GM12878 (cell line): ENCODE data around the gene BNC2.

ENCODE experiments used
- BACH1 ChIP-seq: fragments of 450-650 bp; IDR thresholded peaks from 2 replicates; pipeline ENCODE4 v1.6.1; 2017; ENCODE audit warnings: mild to moderate bottlenecking, borderline replicate concordance
- BMI1 ChIP-seq: fragments of 450-650 bp; IDR thresholded peaks from 2 replicates; pipeline ENCODE4 v1.6.1; 2016; ENCODE audit warnings: mild to moderate bottlenecking, moderate library complexity, borderline replicate concordance
- CTCF ChIP-seq, 3 experiments: IDR thresholded peaks in 2 of 3; conservative IDR thresholded peaks in 1 of 3; 2 replicates each; pipeline ENCODE4 v1.5.1; 2011; ENCODE audit warnings: low read depth in 3 of 3, low read length in 3 of 3, mild to moderate bottlenecking in 3 of 3, control low read depth in 2 of 3, moderate library complexity in 2 of 3, inconsistent platforms in 1 of 3, mixed read lengths in 1 of 3; ENCODE audit not compliant: control insufficient read depth in 2 of 3, insufficient read depth in 1 of 3; ENCODE audit errors: extremely low read depth in 1 of 3
- EP300 ChIP-seq, 2 experiments: fragments of 150-350 bp in 1 of 2; IDR thresholded peaks; 2 replicates each; pipeline ENCODE4 v1.6.1; 2011 to 2012; ENCODE audit warnings: low read depth in 2 of 2, low read length in 2 of 2, borderline replicate concordance in 1 of 2, improper control_type of control experiment in 1 of 2, inconsistent platforms in 1 of 2; ENCODE audit not compliant: control insufficient read depth in 1 of 2
- HDAC2 ChIP-seq: fragments of 200-600 bp; sonication (generic); IDR thresholded peaks from 2 replicates; pipeline ENCODE4 v1.6.1; 2017
- NRF1 ChIP-seq: conservative IDR thresholded peaks from 2 replicates; pipeline ENCODE4 v1.6.1; 2011; ENCODE audit warnings: mild to moderate bottlenecking, low read depth, low read length, improper control_type of control experiment
- PAX5 ChIP-seq: IDR thresholded peaks from 2 replicates; pipeline ENCODE4 v1.6.1; 2011; ENCODE audit warnings: low read depth, low read length, borderline replicate concordance
- POLR2A ChIP-seq: IDR thresholded peaks from 2 replicates; pipeline ENCODE4 v1.6.1; 2011; ENCODE audit warnings: low read depth, mild to moderate bottlenecking, low read length
- REST ChIP-seq: IDR thresholded peaks from 2 replicates; pipeline ENCODE4 v1.6.1; 2012; ENCODE audit warnings: mild to moderate bottlenecking, low read depth, low read length
- SRF ChIP-seq, 2 experiments: IDR thresholded peaks; 2 replicates each; pipeline ENCODE4 v1.6.1; 2011; ENCODE audit warnings: low read depth in 2 of 2, low read length in 2 of 2, mild to moderate bottlenecking in 1 of 2, moderate library complexity in 1 of 2
- STAT1 ChIP-seq: fragments of 450-650 bp; conservative IDR thresholded peaks from 2 replicates; pipeline ENCODE4 v1.6.1; 2014; ENCODE audit warnings: antibody characterized with exemption, mild to moderate bottlenecking
- ZBED1 ChIP-seq: IDR thresholded peaks from 2 replicates; pipeline ENCODE4 v1.6.1; 2016; ENCODE audit warnings: borderline replicate concordance

GRCh38 chr9:16681652-16681987, 188.8 kb downstream of the BNC2 start:
- TF ChIP-seq PAX5 (no peak), REST (no peak), BMI1 (no peak), CTCF (IDR thresholded peaks at IDR 0.05 in 2 of 3, conservative IDR thresholded peaks at IDR 0.05 in 1 of 3; ENCODE audit: control insufficient read depth in 2 of 3, extremely low read depth in 1 of 3, insufficient read depth in 1 of 3, low read depth in 3 of 3, low read length in 3 of 3) (no peak), POLR2A (no peak), NRF1 (no peak), ZBED1 (no peak), EP300 (IDR thresholded peaks at IDR 0.05; ENCODE audit: borderline replicate concordance in 1 of 2, control insufficient read depth in 1 of 2, low read depth in 2 of 2, low read length in 2 of 2) (no peak), STAT1 (no peak), BACH1 (no peak), HDAC2 (no peak), SRF (IDR thresholded peaks at IDR 0.05; ENCODE audit: low read depth in 2 of 2, low read length in 2 of 2) (no peak)
